Uterus (tissue), 4 donors: Measurements from ENCODE around the gene ACOT2. TPM values are rescaled to one million over a fixed set of nuclear protein-coding genes. Genes with fewer than 3 reads are reported as not detected.

Source experiments
- DNase-seq, 2 donors: peaks; one replicate each; pipeline ENCODE4 v3.0.0-alpha.2; 2019 to 2020
- H3K27ac ChIP-seq, 2 donors: fragments of 200-600 bp; sonication (generic); 1 replicate in 1 of 2; 2 replicates in 1 of 2; pipeline ENCODE4 v1.5.1; 2016 to 2018
- H3K27me3 ChIP-seq, 2 donors: fragments of 200-600 bp; sonication (generic); one replicate each; pipeline ENCODE4 v1.5.1; 2018 to 2019; ENCODE audit warnings: control low read depth in 1 of 2
- H3K36me3 ChIP-seq, 2 donors: fragments of 200-600 bp; sonication (generic); one replicate each; pipeline ENCODE4 v1.5.1; 2019; ENCODE audit warnings: control low read depth in 1 of 2
- H3K4me1 ChIP-seq, 2 donors: fragments of 200-600 bp; sonication (generic); one replicate each; pipeline ENCODE4 v1.5.1; 2018 to 2019; ENCODE audit warnings: control low read depth in 1 of 2
- H3K4me3 ChIP-seq, 2 donors: fragments of 200-600 bp; sonication (generic); 1 replicate in 1 of 2; 2 replicates in 1 of 2; pipeline ENCODE4 v1.5.1; 2018 to 2019; ENCODE audit warnings: mild to moderate bottlenecking in 1 of 2
- H3K9me3 ChIP-seq, 2 donors: fragments of 200-600 bp; sonication (generic); one replicate each; pipeline ENCODE4 v1.5.1; 2019; ENCODE audit warnings: control low read depth in 1 of 2
- POLR2A ChIP-seq, 2 donors: fragments of 450-650 bp; IDR thresholded peaks; one replicate each; pipeline ENCODE4 v1.6.1; 2016; ENCODE audit warnings: antibody characterized with exemption in 2 of 2, mild to moderate bottlenecking in 1 of 2, moderate library complexity in 1 of 2
- intact Hi-C: fragments of 100-400 bp; cut with DNase I; formaldehyde crosslinking; loops from one replicate; pipeline ENCODE4 v1.15.1; 2023; ENCODE audit warnings: low total_unique reads
- total RNA-seq, 4 donors: library from RNA; depleted of rRNA in 3 of 4; stranded (reverse); fragments of >200 nt in 3 of 4; gene quantifications; one replicate each; pipeline versions ENCODE4 v1.1.0 to v1.2.4, GENCODE V29; 2014 to 2023
- TF ChIP-seq, protein P1 (sequence below), 4 experiments: fragments of 200-600 bp in 2 of 4; fragments of 450-650 bp in 2 of 4; sonication (generic) in 2 of 4; IDR thresholded peaks; one replicate each; pipeline ENCODE4 v1.5.1; 2016 to 2019; ENCODE audit warnings: antibody characterized with exemption in 4 of 4, mild to moderate bottlenecking in 2 of 4, moderate library complexity in 1 of 4
- donor health status: DM: yes; HTN: yes; CAD: no.

The ACOT2 gene
- total RNA-seq, 4 donors from 2014 or later = 25.4 to 48.8 (median 46.1) TPM

DNA sequence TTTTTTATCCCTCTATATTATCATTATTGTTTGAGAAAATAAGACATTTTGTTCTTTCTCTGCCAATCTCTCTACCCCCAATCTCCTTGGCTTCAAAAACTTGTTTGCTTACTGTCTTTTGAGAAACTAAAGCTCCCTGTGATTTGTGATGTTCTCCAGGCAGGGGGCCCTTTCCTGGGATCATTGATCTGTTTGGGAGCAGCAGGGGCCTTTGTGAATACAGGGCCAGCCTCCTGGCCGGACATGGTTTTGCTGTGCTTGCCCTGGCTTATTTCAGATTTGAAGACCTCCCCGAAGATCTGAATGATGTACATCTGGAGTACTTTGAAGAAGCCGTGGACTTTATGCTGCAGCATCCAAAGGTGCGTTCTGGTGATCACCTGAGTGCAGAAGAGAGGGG lies 47.8 kb downstream of the ACOT2 start:
- TF ChIP-seq, protein P1, sequence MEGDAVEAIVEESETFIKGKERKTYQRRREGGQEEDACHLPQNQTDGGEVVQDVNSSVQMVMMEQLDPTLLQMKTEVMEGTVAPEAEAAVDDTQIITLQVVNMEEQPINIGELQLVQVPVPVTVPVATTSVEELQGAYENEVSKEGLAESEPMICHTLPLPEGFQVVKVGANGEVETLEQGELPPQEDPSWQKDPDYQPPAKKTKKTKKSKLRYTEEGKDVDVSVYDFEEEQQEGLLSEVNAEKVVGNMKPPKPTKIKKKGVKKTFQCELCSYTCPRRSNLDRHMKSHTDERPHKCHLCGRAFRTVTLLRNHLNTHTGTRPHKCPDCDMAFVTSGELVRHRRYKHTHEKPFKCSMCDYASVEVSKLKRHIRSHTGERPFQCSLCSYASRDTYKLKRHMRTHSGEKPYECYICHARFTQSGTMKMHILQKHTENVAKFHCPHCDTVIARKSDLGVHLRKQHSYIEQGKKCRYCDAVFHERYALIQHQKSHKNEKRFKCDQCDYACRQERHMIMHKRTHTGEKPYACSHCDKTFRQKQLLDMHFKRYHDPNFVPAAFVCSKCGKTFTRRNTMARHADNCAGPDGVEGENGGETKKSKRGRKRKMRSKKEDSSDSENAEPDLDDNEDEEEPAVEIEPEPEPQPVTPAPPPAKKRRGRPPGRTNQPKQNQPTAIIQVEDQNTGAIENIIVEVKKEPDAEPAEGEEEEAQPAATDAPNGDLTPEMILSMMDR (IDR thresholded peaks at IDR 0.05) = no peak
- no peak for TF ChIP-seq POLR2A (IDR thresholded peaks at IDR 0.05)
- H3K4me1 ChIP-seq = no peaks in the 10 kb centered on the region
- no peaks in the 10 kb centered on the region for H3K27me3 ChIP-seq
- H3K27ac ChIP-seq = no peak overlapping the region
- no peaks in the 10 kb centered on the region for H3K9me3 ChIP-seq
- no peaks in the 10 kb centered on the region for H3K36me3 ChIP-seq
- intact Hi-C loops = no loop called here
- DNase-seq = no peak
- H3K4me3 ChIP-seq = no peak overlapping the region

DNA sequence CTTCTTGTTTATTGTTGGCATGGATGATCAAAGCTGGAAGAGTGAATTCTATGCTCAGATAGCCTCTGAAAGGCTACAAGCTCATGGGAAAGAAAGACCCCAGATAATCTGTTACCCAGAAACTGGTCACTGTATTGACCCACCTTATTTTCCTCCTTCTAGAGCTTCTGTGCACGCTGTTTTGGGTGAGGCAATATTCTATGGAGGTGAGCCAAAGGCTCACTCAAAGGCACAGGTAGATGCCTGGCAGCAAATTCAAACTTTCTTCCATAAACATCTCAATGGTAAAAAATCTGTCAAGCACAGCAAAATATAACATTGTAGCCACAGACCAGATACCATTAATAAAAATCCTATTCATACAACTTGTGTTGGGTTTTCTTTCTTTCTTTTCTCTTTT lies 50.5 kb downstream of the ACOT2 start:
- no peaks in the 10 kb centered on the region for H3K9me3 ChIP-seq
- TF ChIP-seq, protein P1 (IDR thresholded peaks at IDR 0.05) = no peak
- no peak for TF ChIP-seq POLR2A (IDR thresholded peaks at IDR 0.05)
- H3K27ac ChIP-seq = no peak overlapping the region
- no peaks in the 10 kb centered on the region for H3K4me1 ChIP-seq
- no peaks in the 10 kb centered on the region for H3K36me3 ChIP-seq
- H3K4me3 ChIP-seq = no peak overlapping the region
- DNase-seq = no peak
- intact Hi-C loops = no loop called here
- no peaks in the 10 kb centered on the region for H3K27me3 ChIP-seq

GRCh38 chr14:73620268-73620667 lies 51.3 kb downstream of the ACOT2 start:
- intact Hi-C loops = no loop called here
- DNase-seq = no peak
- Histone ChIP-seq H3K9me3 (no peaks in the 10 kb centered on the region), H3K4me3 (no peak overlapping the region), H3K36me3 (no peaks in the 10 kb centered on the region), H3K27ac (no peak overlapping the region), H3K4me1 (no peaks in the 10 kb centered on the region), H3K27me3 (no peaks in the 10 kb centered on the region)
- TF ChIP-seq, protein P1 (IDR thresholded peaks at IDR 0.05) = no peak
- TF ChIP-seq POLR2A (IDR thresholded peaks at IDR 0.05) = no peak

DNA sequence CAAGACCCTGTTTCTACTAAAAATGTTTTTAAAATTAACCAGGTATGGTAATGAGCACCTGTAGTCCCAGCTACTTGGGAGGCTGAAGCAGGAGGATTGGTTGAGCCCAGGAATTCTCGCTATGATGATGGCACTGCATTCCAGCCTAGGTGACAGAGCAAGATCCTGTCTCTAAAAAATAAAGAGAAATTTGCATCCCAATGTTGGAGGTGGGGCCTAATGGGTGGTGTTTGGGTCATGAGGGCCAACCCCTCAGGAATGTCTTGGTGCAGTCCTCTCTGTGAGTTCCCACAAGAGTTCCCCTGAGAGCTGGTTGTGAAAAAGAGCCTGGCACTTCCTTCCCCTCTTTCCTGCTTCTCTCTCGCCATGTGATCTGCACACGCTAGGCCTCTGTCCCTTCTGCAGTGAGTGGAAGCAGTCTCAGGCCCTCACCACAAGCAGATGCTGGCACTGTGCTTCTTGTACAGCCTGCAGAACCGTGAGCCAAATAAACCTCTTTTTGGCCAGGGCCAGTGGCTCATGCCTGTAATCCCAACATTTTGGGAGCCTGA lies 54.6 kb downstream of the ACOT2 start:
- DNase-seq = no peak
- no peaks in the 10 kb centered on the region for H3K36me3 ChIP-seq
- H3K27me3 ChIP-seq = no peaks in the 10 kb centered on the region
- no peaks in the 10 kb centered on the region for H3K4me1 ChIP-seq
- H3K27ac ChIP-seq = no peak overlapping the region
- no peak overlapping the region for H3K4me3 ChIP-seq
- H3K9me3 ChIP-seq = no peaks in the 10 kb centered on the region
- TF ChIP-seq, protein P1 (IDR thresholded peaks at IDR 0.05) = no peak
- no peak for TF ChIP-seq POLR2A (IDR thresholded peaks at IDR 0.05)
- intact Hi-C loops = no loop called here

Other genes with a start within 250 kb of the ACOT2 start
- gene NUMB, start 110.7 kb upstream of the ACOT2 start, total RNA-seq = 100 to 1,000 TPM in 1 of 4 donors, 10 to 100 TPM in 3; 27.1 to 119 (median 40.8) TPM
- 10 to 100 TPM; 12.3 to 32.1 (median 17.7) TPM for gene RIOX1, start 78.3 kb upstream of the ACOT2 start, total RNA-seq
- 1 to 10 TPM; 1.2 to 8.2 (median 4.2) TPM for gene ACOT1, start 32.1 kb upstream of the ACOT2 start, total RNA-seq
- gene HEATR4, start 10.3 kb upstream of the ACOT2 start, total RNA-seq = under 1 TPM in 2 of 4 donors, not detected in 2; 0.48 to 0.82 TPM
- 1 to 10 TPM in 1 of 4 donors, under 1 TPM in 1, not detected in 2; 0.61 to 1.5 TPM for gene ACOT4, start 22.7 kb downstream of the ACOT2 start, total RNA-seq
- gene ACOT6, start 43.3 kb downstream of the ACOT2 start, total RNA-seq = not detected
- 10 to 100 TPM in 3 of 4 donors, 1 to 10 TPM in 1; 2.0 to 29.7 (median 23.3) TPM for gene DNAL1, start 75.8 kb downstream of the ACOT2 start, total RNA-seq
- 10 to 100 TPM; 12.6 to 58.0 (median 39.4) TPM for gene PNMA1, start 145.2 kb downstream of the ACOT2 start, total RNA-seq